ENCODE data around the gene CFTR.

- TF ChIP-seq CTCF (conservative IDR thresholded peaks at IDR 0.05): no peak
- TF ChIP-seq EZH2 (IDR thresholded peaks at IDR 0.05; ENCODE audit: low read depth): no peak
Observed at GRCh38 chr7:117489911-117490310, 10.1 kb downstream of the CFTR start.

All from PC-9 (cell line).